BJ (cell line): Measurements from ENCODE around the gene MTMR2. TPM values are rescaled to one million over a fixed set of nuclear protein-coding genes. Genes with fewer than 3 reads are reported as not detected.

Source experiments
- CTCF ChIA-PET: fragments of 350-600 bp; formaldehyde crosslinking; extraction: SDS; loops from one replicate; lab custom pipeline; 2021; ENCODE audit warnings: antibody characterized with exemption, inconsistent platforms; lab: Yijun Ruan, JAX
- POLR2A ChIA-PET: fragments of 300-600 bp; sonication (Branson Sonifier 250); formaldehyde crosslinking; extraction: SDS; loops from one replicate; lab custom pipeline; 2021; ENCODE audit warnings: antibody characterized with exemption; lab: Charles Lee
- DNase-seq: peaks from one replicate; pipeline ENCODE4 v3.0.0-alpha.2; 2011; ENCODE audit warnings: low read depth
- H3K27me3 ChIP-seq: 2 replicates; pipeline ENCODE4 v1.6.0; 2011; ENCODE audit warnings: low read length; ENCODE audit not compliant: control insufficient read depth, insufficient read depth
- H3K36me3 ChIP-seq: 2 replicates; pipeline ENCODE4 v1.5.1; 2011; ENCODE audit warnings: low read length; ENCODE audit not compliant: control insufficient read depth, insufficient read depth
- H3K4me3 ChIP-seq: 2 replicates; pipeline ENCODE4 v1.5.1; 2011; ENCODE audit warnings: low read depth, mild to moderate bottlenecking, control low read depth, low read length
- polyA plus RNA-seq: library from polyadenylated mRNA; depleted of rRNA; stranded (reverse); fragments of >200 nt; gene quantifications from 2 replicates; pipeline ENCODE4 v1.2.3, GENCODE V29; 2011
- TF ChIP-seq, protein P1 (sequence below): IDR thresholded peaks from 2 replicates; pipeline ENCODE4 v1.5.1; 2011; ENCODE audit warnings: low read depth, mild to moderate bottlenecking, control low read depth, inconsistent platforms, low read length, moderate library complexity; ENCODE audit not compliant: insufficient read depth

MTMR2 gene
- polyA plus RNA-seq, 1 experiment = 19.3 TPM

DNA sequence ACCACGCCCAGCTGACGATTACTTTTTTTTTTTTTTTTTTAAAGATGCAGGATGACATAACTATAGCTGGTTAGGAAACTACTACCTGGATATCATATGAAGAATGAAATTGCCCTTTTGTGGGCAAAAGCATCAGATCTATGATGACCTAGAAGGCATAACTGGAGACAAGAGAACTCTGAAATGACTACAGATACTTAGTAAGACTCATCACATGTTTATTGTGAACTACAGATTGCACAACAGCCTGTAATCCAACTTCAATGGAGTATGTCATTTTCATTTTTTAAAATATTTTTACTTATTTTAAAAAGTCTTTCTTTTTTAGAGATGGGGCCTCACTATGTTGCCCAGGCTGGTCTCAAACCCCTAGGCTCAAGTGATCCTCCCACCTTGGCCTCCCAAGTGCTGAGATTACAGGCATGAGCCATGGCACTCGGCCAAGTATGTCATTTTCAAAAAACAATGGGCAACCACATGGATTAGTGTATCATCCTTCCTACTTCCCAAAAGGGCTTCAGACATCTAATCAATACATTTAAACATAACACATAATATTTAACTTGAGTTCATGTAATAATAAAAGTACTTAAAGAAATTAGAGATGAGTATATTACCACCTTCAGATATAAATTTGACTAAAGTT, 3.3 kb downstream of the MTMR2 start:
- no peaks in the 10 kb centered on the region for H3K36me3 ChIP-seq
- no peaks in the 10 kb centered on the region for H3K27me3 ChIP-seq
- ChIA-PET CTCF (interaction anchor here (0.5 to 1.5 kb wide), 2 partner anchors 308 to 422 kb away, joined by 4 to 5 read pairs; partner anchors contain the start of gene MAML2), POLR2A (no interaction called here)
- TF ChIP-seq, protein P1, sequence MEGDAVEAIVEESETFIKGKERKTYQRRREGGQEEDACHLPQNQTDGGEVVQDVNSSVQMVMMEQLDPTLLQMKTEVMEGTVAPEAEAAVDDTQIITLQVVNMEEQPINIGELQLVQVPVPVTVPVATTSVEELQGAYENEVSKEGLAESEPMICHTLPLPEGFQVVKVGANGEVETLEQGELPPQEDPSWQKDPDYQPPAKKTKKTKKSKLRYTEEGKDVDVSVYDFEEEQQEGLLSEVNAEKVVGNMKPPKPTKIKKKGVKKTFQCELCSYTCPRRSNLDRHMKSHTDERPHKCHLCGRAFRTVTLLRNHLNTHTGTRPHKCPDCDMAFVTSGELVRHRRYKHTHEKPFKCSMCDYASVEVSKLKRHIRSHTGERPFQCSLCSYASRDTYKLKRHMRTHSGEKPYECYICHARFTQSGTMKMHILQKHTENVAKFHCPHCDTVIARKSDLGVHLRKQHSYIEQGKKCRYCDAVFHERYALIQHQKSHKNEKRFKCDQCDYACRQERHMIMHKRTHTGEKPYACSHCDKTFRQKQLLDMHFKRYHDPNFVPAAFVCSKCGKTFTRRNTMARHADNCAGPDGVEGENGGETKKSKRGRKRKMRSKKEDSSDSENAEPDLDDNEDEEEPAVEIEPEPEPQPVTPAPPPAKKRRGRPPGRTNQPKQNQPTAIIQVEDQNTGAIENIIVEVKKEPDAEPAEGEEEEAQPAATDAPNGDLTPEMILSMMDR = no peak
- H3K4me3 ChIP-seq = no peak overlapping the region
- DNase-seq = no peak

DNA sequence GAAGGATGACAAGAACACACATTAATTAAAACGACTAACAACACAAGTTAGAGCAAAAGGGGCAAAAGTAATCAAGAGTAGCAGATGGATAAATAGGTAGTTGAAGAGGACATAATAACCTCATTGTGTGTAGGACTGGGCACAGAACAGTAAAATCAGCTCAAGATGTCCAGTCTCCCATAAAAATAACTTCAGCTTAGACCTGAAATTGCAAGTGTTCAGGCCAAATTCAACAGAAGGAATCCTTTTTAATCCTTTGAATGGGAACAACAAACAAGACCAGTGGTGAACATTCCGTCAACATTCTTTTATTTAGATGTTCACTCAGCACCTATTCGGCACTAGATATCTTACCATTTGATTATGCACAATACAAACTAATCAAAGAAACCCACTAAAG, 4.4 kb downstream of the MTMR2 start:
- TF ChIP-seq, protein P1 = no peak
- no peaks in the 10 kb centered on the region for H3K27me3 ChIP-seq
- DNase-seq = no peak
- CTCF ChIA-PET = no interaction called here
- no peaks in the 10 kb centered on the region for H3K36me3 ChIP-seq
- H3K4me3 ChIP-seq = no peak overlapping the region
- POLR2A ChIA-PET = no interaction called here

DNA sequence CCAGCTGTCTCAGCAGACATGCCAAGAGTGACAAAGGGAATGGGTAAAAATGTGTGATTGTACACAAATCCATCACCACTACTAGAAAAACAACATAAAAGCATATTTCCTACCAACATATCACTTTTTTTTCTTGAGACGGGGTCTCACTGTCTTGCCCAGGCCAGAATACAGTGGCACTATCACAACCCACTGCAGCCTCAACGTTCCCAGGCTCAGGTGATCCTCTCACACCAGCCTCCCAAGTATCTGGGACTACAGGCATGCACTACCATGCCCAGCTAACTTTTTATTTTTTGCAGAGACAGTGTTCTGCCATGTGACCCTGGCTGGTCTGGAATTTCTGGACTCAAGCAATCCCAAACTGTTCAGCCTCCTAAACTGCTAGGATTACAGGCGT, 5.2 kb downstream of the MTMR2 start:
- Histone ChIP-seq H3K27me3 (no peaks in the 10 kb centered on the region), H3K36me3 (no peaks in the 10 kb centered on the region), H3K4me3 (no peak overlapping the region)
- TF ChIP-seq, protein P1 = no peak
- ChIA-PET CTCF (interaction anchor here (0.5 kb wide), 1 partner anchor 49 kb away, joined by 3 read pairs; no protein-coding TSS in a partner anchor), POLR2A (no interaction called here)
- DNase-seq = no peak

DNA sequence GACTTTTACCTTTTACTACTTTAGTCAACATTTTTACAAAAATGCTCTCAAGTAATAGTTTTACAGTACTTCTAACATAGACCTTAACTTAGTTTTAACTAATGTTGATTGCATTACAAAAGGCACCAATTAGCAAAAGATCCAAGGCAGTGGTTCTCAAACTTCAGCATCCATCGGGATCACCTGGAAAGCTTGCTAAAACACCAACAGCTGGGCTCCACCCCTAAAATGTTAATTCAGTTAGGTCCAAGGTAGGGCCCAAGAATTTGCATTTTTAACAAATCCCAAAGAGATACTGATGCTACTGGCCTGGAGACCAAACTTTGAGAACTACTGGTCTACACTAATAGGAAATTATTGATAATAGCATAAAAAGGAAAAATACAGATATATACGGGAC, 5.9 kb downstream of the MTMR2 start:
- ChIA-PET POLR2A (no interaction called here), CTCF (no interaction called here)
- Histone ChIP-seq H3K4me3 (no peak overlapping the region), H3K36me3 (no peaks in the 10 kb centered on the region), H3K27me3 (no peaks in the 10 kb centered on the region)
- DNase-seq = no peak
- TF ChIP-seq, protein P1 = no peak

DNA sequence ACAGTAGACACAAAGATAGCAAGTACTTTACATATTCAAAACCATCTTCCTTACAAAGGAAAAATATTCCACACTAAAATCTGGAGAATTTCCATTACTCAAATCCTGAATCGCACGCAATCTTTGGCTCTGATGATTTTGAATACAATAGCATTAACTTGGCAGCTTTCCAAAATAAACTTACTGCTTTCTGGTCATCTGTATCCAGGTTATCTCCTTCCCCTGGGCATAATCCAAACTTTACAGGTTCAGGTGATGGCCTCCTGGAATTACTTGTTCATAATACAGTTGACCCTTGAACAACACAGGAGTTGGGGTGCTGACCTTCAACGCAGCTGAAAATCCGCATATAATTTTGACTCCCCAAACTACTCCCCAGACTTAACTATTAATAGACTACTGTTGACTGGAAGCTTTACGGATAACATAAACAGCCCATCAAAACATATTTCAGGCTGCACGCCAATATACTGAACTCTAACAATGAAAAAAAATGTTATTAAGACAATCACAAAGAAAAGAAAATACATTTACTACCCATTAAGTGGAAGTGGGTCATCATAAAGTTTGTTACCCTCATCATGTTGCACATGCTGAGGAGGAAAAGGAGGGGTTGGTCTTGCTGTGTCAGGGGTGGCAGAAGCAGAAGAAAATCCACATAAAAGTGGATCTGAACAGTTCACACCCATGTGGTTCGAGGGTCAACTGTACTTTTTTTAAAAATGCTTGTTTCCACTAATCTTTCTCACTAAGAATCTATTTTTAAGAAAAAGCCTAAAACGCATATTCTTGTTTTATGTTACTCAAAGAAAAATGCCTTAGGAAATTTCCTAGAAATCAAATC, 6.5 kb downstream of the MTMR2 start:
- Histone ChIP-seq H3K4me3 (no peak overlapping the region), H3K27me3 (no peaks in the 10 kb centered on the region), H3K36me3 (no peaks in the 10 kb centered on the region)
- ChIA-PET CTCF (no interaction called here), POLR2A (no interaction called here)
- DNase-seq = no peak
- TF ChIP-seq, protein P1 = no peak
